ENCODE measurements around the gene SETD1B. TPM values are rescaled to one million over a fixed set of nuclear protein-coding genes. Genes with fewer than 3 reads are reported as not detected.
"Not testable (repeated sequence)": the region's sequence is repeated elsewhere in the genome, so short reads cannot be mapped to it uniquely, and the experiment has no call there.

Gene SETD1B
- total RNA-seq, 1 experiment from 2014 or later: 32.2 TPM

DNA sequence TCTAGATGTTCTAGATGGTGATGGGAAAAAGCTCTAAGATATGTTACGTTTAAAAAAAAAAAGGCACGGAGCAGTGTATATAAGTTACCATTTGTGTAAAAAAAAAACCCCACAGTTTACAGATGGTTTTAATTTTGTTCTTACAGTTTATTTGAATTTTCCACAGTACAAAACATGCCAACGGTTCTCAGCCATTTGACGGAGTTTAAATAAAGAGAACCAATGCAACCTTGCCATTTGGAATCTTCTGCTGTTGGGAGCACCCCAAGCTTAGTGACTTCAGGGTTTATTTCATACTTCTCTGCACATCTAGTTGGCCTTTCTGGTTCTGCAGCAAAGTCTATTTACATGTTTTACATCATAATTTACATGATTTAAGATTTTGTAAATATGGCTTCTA, 62.5 kb downstream of the SETD1B start:
- Mint-ChIP-seq H3K4me1 (ENCODE audit: low read depth, unreplicated experiment) (no peaks in the 10 kb centered on the region), H3K27ac (ENCODE audit: unreplicated experiment) (no peak overlapping the region), H3K4me3 (ENCODE audit: low read depth, unreplicated experiment) (no peak overlapping the region), H3K36me3 (ENCODE audit: insufficient read depth, unreplicated experiment) (no peaks in the 10 kb centered on the region), H3K9me3 (ENCODE audit: low read depth, unreplicated experiment) (no peaks in the 10 kb centered on the region), H3K27me3 (ENCODE audit: unreplicated experiment) (no peaks in the 10 kb centered on the region)
- CTCF ChIA-PET: interaction anchor here (0.6 kb wide), 1 partner anchor 286 kb away, joined by 6 read pairs; no protein-coding TSS in a partner anchor
- intact Hi-C loops (cut with micrococcal nuclease; ENCODE audit: unreplicated experiment): no loop called here
- TF ChIP-seq, protein P1, sequence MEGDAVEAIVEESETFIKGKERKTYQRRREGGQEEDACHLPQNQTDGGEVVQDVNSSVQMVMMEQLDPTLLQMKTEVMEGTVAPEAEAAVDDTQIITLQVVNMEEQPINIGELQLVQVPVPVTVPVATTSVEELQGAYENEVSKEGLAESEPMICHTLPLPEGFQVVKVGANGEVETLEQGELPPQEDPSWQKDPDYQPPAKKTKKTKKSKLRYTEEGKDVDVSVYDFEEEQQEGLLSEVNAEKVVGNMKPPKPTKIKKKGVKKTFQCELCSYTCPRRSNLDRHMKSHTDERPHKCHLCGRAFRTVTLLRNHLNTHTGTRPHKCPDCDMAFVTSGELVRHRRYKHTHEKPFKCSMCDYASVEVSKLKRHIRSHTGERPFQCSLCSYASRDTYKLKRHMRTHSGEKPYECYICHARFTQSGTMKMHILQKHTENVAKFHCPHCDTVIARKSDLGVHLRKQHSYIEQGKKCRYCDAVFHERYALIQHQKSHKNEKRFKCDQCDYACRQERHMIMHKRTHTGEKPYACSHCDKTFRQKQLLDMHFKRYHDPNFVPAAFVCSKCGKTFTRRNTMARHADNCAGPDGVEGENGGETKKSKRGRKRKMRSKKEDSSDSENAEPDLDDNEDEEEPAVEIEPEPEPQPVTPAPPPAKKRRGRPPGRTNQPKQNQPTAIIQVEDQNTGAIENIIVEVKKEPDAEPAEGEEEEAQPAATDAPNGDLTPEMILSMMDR (IDR thresholded peaks at IDR 0.05; ENCODE audit: unreplicated experiment): no peak
- no peak for DNase-seq
- BruUV-seq (replicated peaks): no TSS peak

DNA sequence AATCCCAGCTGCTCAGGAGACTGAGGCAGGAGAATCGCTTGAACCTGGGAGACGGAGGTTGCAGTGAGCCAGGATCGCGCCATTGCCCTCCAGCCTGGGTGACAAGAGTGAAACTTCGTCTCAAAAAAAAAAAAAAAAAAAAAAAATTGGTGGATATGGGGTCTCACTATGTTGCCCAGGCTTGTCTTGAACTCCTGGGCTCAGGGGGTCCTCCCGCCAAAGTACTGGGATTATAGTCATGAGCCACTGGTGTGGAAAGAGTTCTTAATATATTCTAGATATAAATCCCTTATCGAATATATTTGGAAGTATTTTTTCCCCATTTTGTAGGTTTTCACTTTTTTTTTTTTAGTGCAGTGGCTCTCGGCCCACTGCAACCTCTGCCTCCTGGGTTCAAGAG, 65.4 kb downstream of the SETD1B start:
- intact Hi-C loops (cut with micrococcal nuclease; ENCODE audit: unreplicated experiment); CTCF ChIA-PET; H3K4me3 Mint-ChIP-seq (ENCODE audit: low read depth, unreplicated experiment); BruUV-seq (replicated peaks); H3K36me3 Mint-ChIP-seq (ENCODE audit: insufficient read depth, unreplicated experiment); H3K27me3 Mint-ChIP-seq (ENCODE audit: unreplicated experiment); DNase-seq; H3K9me3 Mint-ChIP-seq (ENCODE audit: low read depth, unreplicated experiment); H3K4me1 Mint-ChIP-seq (ENCODE audit: low read depth, unreplicated experiment); H3K27ac Mint-ChIP-seq (ENCODE audit: unreplicated experiment): not testable (repeated sequence)

DNA sequence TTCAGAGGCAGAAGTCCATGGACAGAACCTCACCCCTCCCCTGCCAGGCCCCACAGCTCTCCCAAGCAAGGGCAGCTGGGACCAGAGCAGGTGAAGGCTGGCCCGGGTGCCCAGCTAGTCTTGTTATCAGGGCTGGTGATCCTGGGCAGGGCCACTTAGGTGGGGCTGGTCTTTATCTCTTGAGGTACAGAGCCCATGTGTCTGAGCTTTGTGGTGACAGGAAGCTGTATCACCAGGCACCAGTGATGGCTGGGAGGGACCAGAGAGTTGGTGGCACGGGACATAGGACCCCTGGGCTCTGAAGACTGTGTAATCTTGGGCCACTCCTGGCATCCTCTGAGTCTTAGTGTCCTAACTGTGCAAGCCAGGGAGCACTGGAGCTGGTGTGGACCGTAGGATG, 67.7 kb downstream of the SETD1B start:
- Mint-ChIP-seq H3K36me3 (ENCODE audit: insufficient read depth, unreplicated experiment) (no peaks in the 10 kb centered on the region), H3K27me3 (ENCODE audit: unreplicated experiment) (no peaks in the 10 kb centered on the region), H3K9me3 (ENCODE audit: low read depth, unreplicated experiment) (no peaks in the 10 kb centered on the region), H3K4me1 (ENCODE audit: low read depth, unreplicated experiment) (no peaks in the 10 kb centered on the region), H3K4me3 (ENCODE audit: low read depth, unreplicated experiment) (no peak overlapping the region), H3K27ac (ENCODE audit: unreplicated experiment) (no peak overlapping the region)
- no TSS peak for BruUV-seq (replicated peaks)
- TF ChIP-seq, protein P1 (IDR thresholded peaks at IDR 0.05; ENCODE audit: unreplicated experiment): no peak
- intact Hi-C loops (cut with micrococcal nuclease; ENCODE audit: unreplicated experiment): no loop called here
- no peak for DNase-seq
- CTCF ChIA-PET: interaction anchor here (0.6 kb wide), 1 partner anchor 13 kb away, joined by 5 read pairs; no protein-coding TSS in a partner anchor

DNA sequence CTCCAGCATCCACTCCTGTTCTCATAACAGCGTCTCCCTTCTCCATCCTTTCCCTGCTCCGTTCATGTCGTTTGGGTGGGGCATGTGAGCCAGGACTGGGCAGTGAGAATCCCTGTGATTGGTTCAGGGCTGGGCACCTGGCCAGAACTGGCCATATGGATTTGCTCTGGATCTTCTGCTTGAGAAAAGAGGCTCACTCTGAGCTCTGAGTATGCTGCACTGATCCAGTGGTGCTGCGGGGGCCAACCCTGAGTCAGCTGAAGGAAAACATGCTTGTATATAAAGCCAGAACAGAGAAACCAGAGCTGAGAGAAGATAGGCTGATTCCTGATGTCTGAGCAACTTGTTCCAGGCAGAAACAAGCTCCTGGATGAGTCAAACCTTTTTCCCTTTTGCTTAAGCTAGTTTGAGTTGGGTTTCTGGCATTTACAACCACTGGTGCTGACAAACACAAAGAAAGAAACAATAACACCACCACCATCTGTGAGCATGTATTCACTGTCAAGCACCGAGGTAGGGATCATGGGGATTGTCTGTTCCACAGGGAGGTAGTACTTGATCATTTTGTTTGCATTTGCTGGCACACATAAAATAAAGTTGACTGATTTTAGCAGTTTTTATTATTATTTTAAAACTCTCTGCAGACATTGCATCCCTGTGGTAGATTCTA, 68.9 kb downstream of the SETD1B start:
- no peaks in the 10 kb centered on the region for H3K27me3 Mint-ChIP-seq (ENCODE audit: unreplicated experiment)
- H3K27ac Mint-ChIP-seq (ENCODE audit: unreplicated experiment): no peak overlapping the region
- no peak for DNase-seq
- TF ChIP-seq, protein P1 (IDR thresholded peaks at IDR 0.05; ENCODE audit: unreplicated experiment): no peak
- BruUV-seq (replicated peaks): no TSS peak
- H3K4me1 Mint-ChIP-seq (ENCODE audit: low read depth, unreplicated experiment): no peaks in the 10 kb centered on the region
- CTCF ChIA-PET: interaction anchor here (0.6 kb wide), 2 partner anchors 21 to 32 kb away, joined by 3 to 4 read pairs; no protein-coding TSS in a partner anchor
- no peak overlapping the region for H3K4me3 Mint-ChIP-seq (ENCODE audit: low read depth, unreplicated experiment)
- intact Hi-C loops (cut with micrococcal nuclease; ENCODE audit: unreplicated experiment): no loop called here
- no peaks in the 10 kb centered on the region for H3K9me3 Mint-ChIP-seq (ENCODE audit: low read depth, unreplicated experiment)
- no peaks in the 10 kb centered on the region for H3K36me3 Mint-ChIP-seq (ENCODE audit: insufficient read depth, unreplicated experiment)

DNA sequence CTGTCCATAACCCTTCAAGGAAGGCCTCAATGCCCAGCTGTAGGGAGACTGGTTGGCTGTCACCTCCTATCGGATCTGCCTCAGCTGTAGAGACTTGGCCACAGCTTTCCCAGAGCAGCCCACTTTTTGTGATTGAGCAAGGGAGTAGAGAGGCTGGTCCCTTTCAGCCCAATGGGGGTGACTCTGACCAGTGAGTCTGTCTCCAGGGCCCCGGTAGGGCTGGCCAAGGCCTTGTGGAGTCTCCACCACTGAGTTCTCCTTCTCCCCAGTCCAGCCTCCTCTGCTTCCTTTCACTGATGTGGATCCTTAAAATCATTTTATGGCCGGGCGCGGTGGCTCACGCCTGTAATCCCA, 69.4 kb downstream of the SETD1B start:
- BruUV-seq (replicated peaks): no TSS peak
- CTCF ChIA-PET: interaction anchor here (0.6 kb wide), 1 partner anchor 20 kb away, joined by 4 read pairs; no protein-coding TSS in a partner anchor
- DNase-seq: no peak
- Mint-ChIP-seq H3K9me3 (ENCODE audit: low read depth, unreplicated experiment) (no peaks in the 10 kb centered on the region), H3K27me3 (ENCODE audit: unreplicated experiment) (no peaks in the 10 kb centered on the region), H3K4me1 (ENCODE audit: low read depth, unreplicated experiment) (no peaks in the 10 kb centered on the region), H3K27ac (ENCODE audit: unreplicated experiment) (no peak overlapping the region), H3K36me3 (ENCODE audit: insufficient read depth, unreplicated experiment) (no peaks in the 10 kb centered on the region), H3K4me3 (ENCODE audit: low read depth, unreplicated experiment) (no peak overlapping the region)
- TF ChIP-seq, protein P1 (IDR thresholded peaks at IDR 0.05; ENCODE audit: unreplicated experiment): no peak
- intact Hi-C loops (cut with micrococcal nuclease; ENCODE audit: unreplicated experiment): no loop called here

Measured in Calu3 (cell line).